ENCODE results near the gene SMCO3. TPM values are rescaled to one million over a fixed set of nuclear protein-coding genes. Genes with fewer than 3 reads are reported as not detected.

SMCO3 gene
- total and polyA plus RNA-seq, 10 of the 15 experiments (the other 5 are each of a cell fraction or from before 2014, with no cell fraction given), result 0.05 to 0.35 (median 0.10) TPM; not detected in 6

DNA sequence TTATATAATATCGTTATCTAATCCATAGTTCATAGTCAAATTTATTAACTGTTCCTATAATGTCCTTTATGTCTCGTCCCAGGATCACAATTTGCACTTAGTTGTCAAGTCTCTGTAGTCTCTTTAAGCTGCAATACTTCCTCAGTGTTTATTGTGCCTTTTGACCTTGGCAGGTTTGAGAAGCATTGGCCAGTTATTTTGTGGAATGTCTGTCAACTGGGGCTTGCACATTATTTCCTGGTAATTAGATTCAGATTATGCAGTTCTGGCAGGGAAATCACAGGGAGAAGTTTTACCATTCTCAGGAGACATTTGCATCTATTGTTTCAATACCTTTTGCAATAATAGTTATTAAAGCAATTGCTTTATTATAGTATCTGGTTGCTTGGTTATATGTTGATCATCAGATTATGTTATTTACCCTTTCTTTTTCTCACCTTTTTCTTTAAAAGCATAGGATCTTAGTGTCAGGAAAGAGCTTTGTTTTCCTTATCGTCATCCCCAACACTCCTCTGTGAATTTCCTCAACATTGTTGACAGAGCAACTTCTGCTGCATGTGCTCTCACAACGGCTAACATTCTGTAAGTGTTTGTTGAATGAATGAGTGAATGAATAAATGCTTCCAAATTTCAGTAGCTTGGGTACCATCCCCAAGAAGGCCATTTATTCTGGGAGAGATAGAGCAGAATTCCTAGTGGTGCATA, 33.0 kb upstream of the SMCO3 start:
- 62% methylated on average over 4 of the region's 4 CpGs for WGBS (ENCODE audit: insufficient coverage, insufficient replicate concordance, low lambda C conversion rate, missing lambda C conversion rate)
- ATAC-seq (no peak), DNase-seq (ENCODE audit: low read depth, low spot score) (no peak), FAIRE-seq (no peak)
- Histone ChIP-seq H3K79me2 (ENCODE audit: control insufficient read depth, insufficient read depth, low read length) (no peaks in the 10 kb centered on the region), H3K36me3 (ENCODE audit: control insufficient read depth in 2 of 2, insufficient read depth in 2 of 2, low read length in 1 of 2) (no peaks in the 10 kb centered on the region), H2AFZ (ENCODE audit: control insufficient read depth, low read depth, low read length) (no peak overlapping the region), H3K27ac (ENCODE audit: control insufficient read depth, insufficient read depth) (no peak overlapping the region), H3K27me3 (replicated peaks in 1 of 2; ENCODE audit: control insufficient read depth in 2 of 2, insufficient read depth in 2 of 2, low read length in 1 of 2) (no peaks in the 10 kb centered on the region), H3K9me3 (replicated peaks; ENCODE audit: control insufficient read depth, insufficient read depth, low read length) (no peaks in the 10 kb centered on the region), H3K4me2 (ENCODE audit: control insufficient read depth, insufficient read depth) (no peak overlapping the region), H3K4me1 (ENCODE audit: control insufficient read depth, insufficient read depth, low read length) (no peaks in the 10 kb centered on the region), H4K20me1 (ENCODE audit: control insufficient read depth, insufficient read depth) (no peaks in the 10 kb centered on the region), H3K4me3 (no peak overlapping the region), H3K9ac (ENCODE audit: control insufficient read depth, insufficient read depth, low read length) (no peak overlapping the region)
- TF ChIP-seq HDAC2 (IDR thresholded peaks at IDR 0.05) (no peak), ESRRA (IDR thresholded peaks at IDR 0.05; ENCODE audit: low read length) (no peak), STAT3 (IDR thresholded peaks at IDR 0.05; ENCODE audit: low read depth, low read length) (no peak), RAD21 (IDR thresholded peaks at IDR 0.05; ENCODE audit: insufficient read depth, low read depth, low read length) (no peak), ASH2L (IDR thresholded peaks at IDR 0.05; ENCODE audit: borderline replicate concordance, low read depth) (no peak), FOXM1 (IDR thresholded peaks at IDR 0.05; ENCODE audit: low read depth, low read length) (no peak), BCL11A (IDR thresholded peaks at IDR 0.05; ENCODE audit: low read depth, low read length) (no peak), CUX1 (IDR thresholded peaks at IDR 0.05; ENCODE audit: insufficient replicate concordance, low read depth, low read length) (no peak), ATF2 (IDR thresholded peaks at IDR 0.05; ENCODE audit: low read length) (no peak), IRF4 (IDR thresholded peaks at IDR 0.05; ENCODE audit: low read depth, low read length) (no peak), HDGF (IDR thresholded peaks at IDR 0.05) (no peak), CBX5 (IDR thresholded peaks at IDR 0.05; ENCODE audit: low read depth) (no peak), MXI1 (IDR thresholded peaks at IDR 0.05; ENCODE audit: low read depth, low read length) (no peak), SIN3A (IDR thresholded peaks at IDR 0.05; ENCODE audit: low read depth, low read length) (no peak)
- TF ChIP-seq, protein P1, sequence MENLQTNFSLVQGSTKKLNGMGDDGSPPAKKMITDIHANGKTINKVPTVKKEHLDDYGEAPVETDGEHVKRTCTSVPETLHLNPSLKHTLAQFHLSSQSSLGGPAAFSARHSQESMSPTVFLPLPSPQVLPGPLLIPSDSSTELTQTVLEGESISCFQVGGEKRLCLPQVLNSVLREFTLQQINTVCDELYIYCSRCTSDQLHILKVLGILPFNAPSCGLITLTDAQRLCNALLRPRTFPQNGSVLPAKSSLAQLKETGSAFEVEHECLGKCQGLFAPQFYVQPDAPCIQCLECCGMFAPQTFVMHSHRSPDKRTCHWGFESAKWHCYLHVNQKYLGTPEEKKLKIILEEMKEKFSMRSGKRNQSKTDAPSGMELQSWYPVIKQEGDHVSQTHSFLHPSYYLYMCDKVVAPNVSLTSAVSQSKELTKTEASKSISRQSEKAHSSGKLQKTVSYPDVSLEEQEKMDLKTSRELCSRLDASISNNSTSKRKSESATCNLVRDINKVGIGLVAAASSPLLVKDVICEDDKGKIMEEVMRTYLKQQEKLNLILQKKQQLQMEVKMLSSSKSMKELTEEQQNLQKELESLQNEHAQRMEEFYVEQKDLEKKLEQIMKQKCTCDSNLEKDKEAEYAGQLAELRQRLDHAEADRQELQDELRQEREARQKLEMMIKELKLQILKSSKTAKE (IDR thresholded peaks at IDR 0.05; ENCODE audit: low read depth, poor library complexity, severe bottlenecking), result no peak
- ChIA-PET POLR2A (interaction anchor here (0.6 kb wide), 1 partner anchor 65 kb away, joined by 4 read pairs; no protein-coding TSS in a partner anchor), SMC1A (ENCODE audit: uncharacterized antibody, unreplicated experiment) (interaction anchor here (0.6 to 15.6 kb wide), 15 partner anchors 42 to 529 kb away, joined by 3 to 242 read pairs (median 3); partner anchors contain the start of genes ARHGDIB and ERP27), CTCF (interaction anchor here (0.8 to 9.9 kb wide), 15 partner anchors 9 to 375 kb away, joined by 3 to 104 read pairs (median 6); partner anchors contain the start of genes PDE6H and RERG), RAD21 (ENCODE audit: unreplicated experiment) (interaction anchor here (0.9 to 4.8 kb wide), 9 partner anchors 9 to 149 kb away, joined by 3 to 70 read pairs (median 3); partner anchors contain the start of gene ARHGDIB)
- intact Hi-C loops (cut with micrococcal nuclease; ENCODE audit: unreplicated experiment) (loop anchor here (5.0 kb wide), 3 partner anchors 35 to 420 kb away; partner anchors contain the start of gene ERP27), in situ Hi-C loops (cut with MboI) (loop anchor here (5.0 kb wide), 1 partner anchor 150 kb away; no protein-coding TSS in a partner anchor)
- BruUV-seq (replicated peaks), result no TSS peak
